Measurements from ENCODE around the gene YWHAQ.

DNA sequence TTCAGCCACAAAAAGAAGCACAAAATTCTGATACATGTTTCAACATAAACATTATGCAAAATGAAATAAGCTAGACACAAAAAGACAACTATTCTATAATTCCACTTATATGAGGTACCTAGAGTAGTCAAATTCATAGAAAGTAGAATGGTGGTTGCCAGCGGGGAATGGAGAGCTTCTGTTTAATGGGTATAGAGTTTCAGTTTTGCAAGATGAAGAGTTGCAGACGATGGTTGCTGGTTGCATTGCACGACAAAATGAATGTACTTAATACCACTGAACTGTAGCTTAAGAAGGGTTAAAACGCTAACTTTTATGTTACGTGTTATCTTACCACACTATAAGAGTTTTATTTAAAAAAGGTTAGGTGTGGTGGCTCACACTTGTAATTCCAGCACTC lies 13.5 kb downstream of the YWHAQ start:
- no peak for TF ChIP-seq CTCF (IDR thresholded peaks at IDR 0.05)
- no peak for TF ChIP-seq POLR2AphosphoS5 (IDR thresholded peaks at IDR 0.05)
- TF ChIP-seq EP300 (IDR thresholded peaks at IDR 0.05): no peak
- TF ChIP-seq POLR2A (IDR thresholded peaks at IDR 0.05): no peak
